Renal cortex interstitium (tissue), 11 donors: ENCODE results near the gene CEP95. TPM values are rescaled to one million over a fixed set of nuclear protein-coding genes. Genes with fewer than 3 reads are reported as not detected.
A peak's percentile ranks its signal among the peaks of the same experiment; 100 is the strongest.
"Not testable (repeated sequence)": the region's sequence is repeated elsewhere in the genome, so short reads cannot be mapped to it uniquely, and the experiment has no call there.

Experiments used
- DNase-seq, 11 donors: peaks; one replicate each; pipeline ENCODE4 v3.0.0-alpha.2; 2013; ENCODE audit warnings: low read depth in 9 of 11, low spot score in 4 of 11; ENCODE audit errors: extremely low read depth in 1 of 11
- polyA plus RNA-seq, 3 donors: library from polyadenylated mRNA; unstranded; fragments of 120-200 nt; gene quantifications; one replicate each; pipeline ENCODE4 v1.2.1, GENCODE V29; 2013; ENCODE audit not compliant: insufficient read length in 3 of 3

Gene CEP95
- polyA plus RNA-seq, 3 donors = 91.7 to 181 (median 109) TPM

DNA sequence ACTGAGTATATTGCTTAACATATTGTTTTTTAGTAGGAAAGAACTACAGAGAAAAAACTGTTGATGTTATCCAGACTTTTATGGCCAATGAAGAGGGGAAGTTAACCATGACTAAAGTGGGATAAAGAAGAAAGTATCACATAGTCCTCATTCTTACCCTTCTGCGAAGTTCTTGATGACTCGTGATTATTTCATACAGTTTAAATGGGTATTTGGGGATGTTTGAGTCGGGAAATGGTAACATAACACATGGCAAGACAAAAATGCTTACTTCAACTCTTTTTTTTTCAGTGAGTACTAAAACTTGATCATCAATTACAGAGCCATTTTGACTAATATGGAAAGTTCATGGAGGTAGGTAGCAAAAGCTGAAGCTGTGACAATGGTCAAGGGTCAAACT lies 14.8 kb upstream of the CEP95 start:
- DNase-seq = no peak

DNA sequence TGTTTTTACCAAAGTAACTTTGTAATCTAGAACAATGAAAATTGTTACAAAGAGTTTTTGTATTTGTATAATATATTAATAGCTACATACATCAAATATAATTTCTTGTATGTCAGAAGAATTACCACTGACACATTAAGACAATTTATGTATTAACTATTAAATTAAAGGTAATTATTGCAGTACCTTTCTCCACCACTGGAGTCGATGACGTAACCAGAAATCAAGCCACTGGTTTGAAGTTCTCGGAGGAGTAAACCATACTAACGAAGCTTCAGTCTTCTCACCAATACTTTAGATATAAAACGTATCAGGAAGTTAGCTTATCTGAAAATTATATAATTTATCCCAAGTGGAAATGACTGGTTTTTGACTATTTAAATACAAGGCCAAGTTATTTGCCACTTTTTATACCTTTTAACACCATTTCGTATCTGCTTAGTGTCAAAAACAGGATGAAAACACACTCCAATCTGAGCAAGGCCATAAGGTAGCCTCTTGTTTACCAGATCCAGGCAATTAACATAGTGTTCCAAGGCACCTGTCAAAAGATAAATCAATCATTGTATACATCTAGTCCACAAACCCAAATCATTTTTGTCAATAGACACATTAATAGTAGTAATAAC lies 14.2 kb upstream of the CEP95 start:
- no peak for DNase-seq

DNA sequence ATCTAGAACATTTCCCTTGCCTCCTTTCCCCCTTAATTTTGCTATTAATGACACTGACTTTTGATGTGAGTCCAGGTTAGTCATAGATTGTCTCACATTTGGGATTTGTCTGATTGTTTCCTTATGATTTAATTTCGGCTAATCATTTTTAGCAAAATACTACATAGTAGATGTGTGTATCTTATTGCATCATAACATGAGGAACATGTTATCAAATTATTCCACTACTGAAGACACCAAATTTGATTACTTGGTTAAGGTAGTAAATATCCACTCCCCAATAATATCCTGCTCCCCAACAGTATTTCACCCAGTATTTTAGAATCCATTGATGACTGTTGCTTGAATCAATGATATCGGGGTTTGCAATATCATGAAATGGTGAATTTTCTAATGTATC lies 12.7 kb upstream of the CEP95 start:
- no peak for DNase-seq

DNA sequence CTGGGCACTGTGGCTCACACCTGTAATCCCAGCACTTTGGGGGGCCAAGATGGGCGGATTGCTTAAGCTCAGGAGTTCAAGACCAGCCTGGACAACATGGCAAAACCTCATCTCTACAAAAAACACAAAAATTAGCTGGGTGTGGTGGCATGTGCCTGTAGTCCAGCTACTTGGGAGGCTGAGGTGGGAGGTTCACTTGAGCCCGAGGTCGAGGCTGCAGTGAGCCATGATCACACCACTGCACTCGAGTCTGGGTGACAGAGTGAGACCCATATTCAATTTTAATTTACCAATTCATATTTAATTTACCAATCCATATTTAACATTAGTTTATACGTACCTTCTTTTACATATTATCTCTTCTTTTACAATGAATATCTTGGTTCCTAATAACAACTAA lies 11.5 kb upstream of the CEP95 start:
- not testable (repeated sequence) for DNase-seq

DNA sequence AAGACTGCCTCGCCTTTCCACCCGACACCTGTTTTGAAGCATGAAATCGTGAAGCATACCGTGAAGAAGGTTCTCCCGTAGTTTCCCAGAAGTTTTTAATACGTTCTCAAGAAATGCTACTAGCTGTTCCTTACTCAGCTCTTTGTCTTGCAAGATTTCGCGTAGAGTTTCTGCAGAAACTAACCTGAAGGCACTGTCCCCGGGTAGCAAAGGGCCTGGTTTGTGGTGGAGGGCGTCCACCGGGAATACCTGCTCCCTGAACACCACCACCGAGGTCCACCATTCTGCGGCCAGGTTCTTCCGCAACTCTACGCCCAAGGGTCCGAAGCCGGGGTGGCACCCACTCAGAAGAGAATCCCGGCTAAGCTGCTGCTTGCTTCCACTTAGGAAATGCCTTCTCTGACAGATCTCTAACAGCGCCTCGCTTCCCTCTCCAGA lies 10.4 kb upstream of the CEP95 start:
- peak in 1 of 11 donors; percentile 13 for DNase-seq

DNA sequence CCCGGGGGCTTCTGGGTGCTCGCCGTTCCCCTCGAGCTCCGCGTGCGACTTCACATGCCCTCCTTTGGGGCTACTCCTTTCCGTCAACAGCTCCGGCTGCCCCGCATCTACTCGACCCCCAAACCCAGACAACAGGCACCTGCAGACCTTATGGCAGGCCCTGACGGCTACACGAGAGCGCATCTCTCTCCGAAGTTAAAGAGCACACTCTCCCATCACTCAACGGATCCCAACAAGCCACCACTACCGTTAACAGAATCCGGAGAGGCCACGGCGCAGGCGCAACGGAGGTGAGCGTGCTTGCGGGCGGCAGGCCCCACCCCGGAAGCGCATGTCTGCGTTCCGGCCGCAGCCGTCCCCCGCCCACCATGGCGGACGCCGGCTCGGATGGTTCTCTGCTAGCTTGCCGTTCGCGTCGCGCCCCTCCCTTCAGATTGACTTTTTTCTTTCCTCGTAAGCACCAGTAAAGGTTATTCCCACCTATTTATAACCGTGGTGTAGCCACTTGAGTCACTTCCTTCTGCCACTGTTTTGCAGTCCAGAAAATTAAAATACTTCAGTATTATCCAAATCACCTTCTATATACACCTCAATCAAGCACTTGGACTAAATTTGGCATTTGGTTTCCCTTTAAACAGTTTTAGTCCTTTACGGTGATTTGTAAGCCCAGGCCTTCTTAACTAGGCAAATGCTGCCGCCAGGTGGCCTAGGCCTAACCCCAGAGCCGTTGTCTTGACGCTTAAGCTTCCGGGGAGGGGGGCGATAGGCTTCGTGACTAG lies 9.8 kb upstream of the CEP95 start, which contains the start of gene POLG2:
TSS of gene POLG2 (minus strand) at position 269 of the 779 bp plus-strand sequence. CDS start at position 183, 86 bp downstream.
- peak; percentile 73 to 90 (median 85) for DNase-seq

DNA sequence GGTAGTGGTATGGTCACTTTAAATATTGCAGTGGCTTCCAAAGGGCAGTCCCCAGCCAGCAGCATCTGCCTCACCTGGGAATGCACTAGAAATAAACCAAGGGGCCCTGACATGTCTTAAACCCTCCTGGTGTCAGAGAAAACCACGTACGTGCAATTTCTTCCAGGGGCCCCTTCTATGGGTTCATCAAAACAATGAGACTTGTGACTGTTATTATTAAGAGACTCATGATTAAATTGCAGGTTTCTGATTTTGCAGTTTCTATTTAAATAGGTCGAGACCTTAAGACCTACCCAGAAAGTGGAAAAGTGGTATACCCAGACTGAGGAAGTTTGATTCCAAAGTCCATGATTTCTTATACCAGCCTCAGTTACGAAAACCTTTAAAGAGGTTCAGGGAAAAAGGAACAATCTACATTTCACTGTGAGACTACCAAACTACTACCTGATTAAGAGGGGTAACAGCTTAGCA lies 9.2 kb upstream of the CEP95 start:
- no peak for DNase-seq

DNA sequence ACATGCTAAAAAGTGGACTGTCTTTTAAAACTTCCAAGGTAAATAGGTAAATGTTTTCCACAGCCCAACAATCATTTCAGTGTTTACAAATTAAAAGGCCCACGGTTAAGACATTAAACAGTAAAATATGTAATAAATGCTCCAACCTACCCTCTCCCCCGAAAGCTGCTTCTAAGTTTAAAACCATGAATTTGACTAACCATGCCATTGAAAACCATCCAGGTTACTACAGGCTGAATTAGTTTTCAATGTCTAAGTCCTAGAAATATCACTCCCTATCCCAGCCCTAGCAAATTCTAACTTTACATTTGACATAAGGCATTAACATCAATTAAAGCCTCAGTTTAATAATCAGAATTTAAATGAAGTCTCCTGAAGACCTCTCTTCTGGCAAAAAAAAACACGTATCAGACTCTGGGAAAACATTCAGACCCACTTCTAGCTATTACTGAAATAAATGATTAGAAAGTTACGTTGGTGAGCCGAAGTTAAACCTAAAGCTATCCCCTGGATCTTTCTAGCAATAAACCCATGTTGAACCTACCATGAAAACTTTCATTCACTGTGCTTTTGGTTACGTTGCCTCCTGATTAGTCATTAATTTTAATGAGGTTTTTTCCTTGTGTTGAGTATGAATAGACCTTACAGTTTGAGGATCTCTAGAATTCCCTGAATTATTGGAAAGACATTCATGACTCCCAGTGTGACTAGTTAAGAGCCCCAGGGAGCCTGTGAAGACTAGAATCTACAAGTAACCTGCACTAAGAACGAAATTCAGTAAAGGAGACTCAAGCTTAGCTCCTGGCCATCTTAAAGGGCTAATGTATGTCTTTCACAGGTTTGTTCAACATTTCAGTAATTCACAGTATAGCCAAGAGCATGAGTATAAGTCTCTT lies 8.2 kb upstream of the CEP95 start:
- no peak for DNase-seq

DNA sequence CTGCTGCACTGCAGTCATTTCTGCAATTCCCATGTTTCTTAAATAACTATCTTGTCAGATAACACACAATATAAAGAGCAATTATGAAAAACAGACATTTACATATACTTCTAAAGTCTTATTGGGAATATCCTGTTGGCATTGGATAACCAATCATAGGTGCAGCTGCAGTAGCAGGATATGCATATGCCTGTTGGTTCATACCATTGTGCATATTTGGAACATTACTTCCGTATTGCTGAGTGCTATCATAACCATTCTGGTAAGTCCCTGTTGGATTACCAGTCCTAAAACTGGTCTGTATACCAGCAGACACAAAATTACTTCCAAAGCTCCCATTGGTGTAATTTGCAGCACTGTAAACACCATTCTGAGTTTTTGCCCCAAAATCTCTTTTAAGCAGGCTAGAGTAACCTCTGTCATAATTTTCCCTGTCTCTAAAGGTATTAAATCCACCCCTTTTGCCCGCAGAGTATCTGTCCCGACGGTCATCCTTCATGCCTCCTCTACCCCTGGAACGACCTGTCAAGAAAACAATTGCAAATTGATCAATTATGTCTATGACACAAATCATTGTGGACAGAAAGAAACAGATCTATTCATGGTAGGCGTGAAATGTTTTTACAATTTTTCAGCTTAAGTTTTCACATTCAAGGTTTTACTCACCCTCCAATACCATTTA lies 6.8 kb upstream of the CEP95 start:
- DNase-seq = no peak

DNA sequence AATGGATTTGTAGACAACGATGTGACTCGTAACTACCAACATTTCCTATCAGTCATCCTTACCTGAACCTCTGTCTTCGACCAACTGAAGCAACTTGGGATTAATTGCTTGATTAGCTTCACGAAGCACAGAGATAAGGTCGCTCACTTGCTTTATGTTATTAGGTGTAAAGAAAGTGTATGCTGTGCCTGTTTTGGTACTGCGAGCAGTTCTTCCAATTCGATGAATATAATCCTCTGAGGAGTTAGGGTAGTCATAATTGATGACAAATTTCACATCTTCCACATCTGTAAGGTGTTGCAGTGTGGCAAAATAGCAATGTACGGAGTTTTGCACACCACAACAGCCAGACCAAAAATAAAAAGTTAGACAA lies 6.3 kb upstream of the CEP95 start:
- no peak for DNase-seq

DNA sequence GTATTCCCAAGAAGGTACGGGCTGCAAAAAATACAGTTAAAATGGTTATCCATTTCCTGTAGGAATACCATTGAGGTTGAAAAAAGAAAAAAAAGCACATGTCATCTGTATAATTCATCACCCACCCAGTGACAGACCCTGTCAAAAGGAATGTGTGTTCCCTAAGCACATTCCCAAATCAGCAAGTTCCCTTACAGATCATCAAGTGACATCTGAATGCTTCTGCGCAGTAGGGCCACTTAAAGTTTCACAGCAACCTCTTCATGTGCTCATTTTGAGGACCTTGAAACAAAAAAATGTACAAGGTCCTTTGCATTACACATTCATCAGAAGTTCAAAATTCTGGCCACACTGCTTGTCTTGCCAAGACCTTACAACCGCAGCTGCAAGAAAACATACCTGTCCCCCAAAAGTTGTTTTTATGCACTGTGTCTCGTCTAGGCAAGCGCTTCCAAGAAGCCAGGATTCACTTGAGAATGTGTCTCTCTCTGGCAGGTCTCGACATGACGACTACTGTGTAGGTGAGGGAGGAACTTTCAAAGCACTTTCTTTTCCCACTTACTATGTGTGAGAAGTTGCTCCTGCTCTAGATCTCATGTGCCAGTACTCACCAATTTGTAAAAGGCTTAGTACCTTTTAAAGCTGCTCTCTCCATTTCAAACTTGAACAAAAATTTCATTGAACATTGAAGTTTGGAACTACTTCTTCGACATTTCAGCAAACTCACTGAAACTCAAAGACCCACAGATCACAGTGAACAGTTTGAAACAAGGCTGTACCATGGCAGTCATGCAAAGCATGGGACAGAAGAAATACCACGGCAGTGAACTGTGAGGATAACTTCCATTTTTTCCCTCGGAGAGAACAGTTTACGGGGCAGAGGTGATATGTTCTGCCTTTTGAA lies 5.7 kb upstream of the CEP95 start:
- no peak for DNase-seq

DNA sequence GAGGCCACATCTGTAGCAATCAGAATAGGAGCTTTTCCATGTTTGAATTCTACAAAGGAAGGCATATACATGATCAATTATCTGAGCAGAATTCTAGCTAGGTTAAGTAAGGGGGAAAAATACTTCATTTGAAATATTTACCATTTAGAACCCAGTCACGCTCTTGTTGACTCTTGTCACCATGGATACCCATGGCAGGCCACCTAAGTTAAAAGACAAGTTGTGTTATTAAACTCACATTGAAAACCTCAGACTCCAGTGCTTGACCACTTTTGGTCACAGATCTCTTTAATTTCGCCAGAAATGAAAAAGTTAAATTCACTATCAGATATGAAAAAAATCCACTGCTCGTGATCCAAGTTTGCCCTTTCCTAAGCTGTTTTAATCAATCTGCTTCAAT lies 4.8 kb upstream of the CEP95 start:
- no peak for DNase-seq

DNA sequence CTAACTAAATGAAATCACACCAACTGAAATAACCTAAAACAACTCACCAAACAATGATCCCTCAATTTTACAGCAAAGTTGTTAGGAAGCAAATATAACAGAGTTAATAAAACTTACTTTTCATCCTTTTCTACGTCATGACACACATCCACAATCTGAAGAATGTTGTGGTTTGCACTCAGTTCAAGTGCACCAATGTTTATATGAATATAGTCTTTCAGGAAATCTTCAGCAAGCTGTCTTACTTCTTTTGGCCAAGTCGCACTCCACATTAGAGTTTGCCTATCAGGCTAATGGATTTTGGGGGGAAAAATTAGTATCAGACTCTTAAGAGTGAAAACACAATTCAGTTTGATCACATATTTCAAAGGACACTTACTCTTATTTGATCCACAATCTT lies 4.0 kb upstream of the CEP95 start:
- no peak for DNase-seq

DNA sequence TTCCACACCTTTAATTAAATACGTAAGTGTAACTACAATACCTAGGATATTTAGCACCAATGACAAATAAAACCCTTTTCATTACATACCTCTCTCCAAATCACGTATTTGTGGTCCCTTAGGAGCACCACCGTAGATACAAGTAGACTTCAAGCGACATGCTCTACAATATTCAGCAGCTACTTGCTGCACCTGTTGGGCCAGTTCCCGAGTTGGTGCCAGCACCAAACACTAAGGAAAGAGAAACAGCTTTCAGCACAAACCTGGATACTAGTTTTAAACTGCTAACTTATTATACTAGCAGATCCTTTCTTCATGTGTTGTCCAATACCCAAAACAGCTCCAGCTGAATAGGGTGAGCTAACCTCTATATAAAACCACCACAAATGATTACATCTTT lies 3.4 kb upstream of the CEP95 start:
- DNase-seq = no peak

DNA sequence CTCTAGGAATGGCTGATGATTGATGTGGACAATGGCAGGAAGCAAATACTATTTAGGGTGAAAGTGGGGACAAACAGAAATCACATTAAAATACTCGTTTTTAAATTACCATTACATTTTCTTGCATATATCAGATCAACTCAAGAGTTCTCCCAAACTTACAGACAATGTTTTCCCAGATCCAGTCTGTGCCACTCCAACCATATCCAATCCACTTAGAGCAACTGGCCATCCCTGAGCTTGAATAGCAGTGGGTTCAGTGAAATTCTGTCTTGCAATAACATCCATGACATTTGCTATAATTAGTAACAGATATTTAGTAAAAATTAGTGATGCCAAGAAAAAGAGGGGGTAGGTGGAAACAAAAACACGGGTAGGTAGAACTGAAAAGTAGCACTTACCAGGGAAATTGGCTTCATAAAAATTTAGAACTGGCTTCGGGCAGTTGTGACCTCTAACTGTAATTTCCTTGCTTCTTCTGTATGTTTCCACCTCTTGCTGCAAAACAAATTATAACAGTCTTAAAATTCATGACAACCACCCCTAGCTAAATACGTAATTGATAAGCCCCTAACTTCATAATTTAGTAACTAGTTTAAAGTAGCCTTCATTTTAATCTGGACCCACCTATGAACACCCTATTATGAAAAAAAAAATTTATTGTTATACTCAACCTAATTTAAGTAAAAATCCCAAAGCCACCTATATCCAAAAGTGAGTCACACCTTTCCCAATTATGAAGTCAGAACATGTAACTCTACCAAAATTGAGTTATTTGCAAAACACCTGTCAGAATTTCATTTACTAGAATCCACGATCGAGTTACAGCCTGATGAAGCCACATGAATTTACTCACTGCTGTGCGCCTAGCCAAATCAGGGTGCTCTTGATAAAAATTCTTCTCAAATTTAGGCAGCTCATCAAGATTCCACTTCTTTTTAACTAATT lies 2.7 kb upstream of the CEP95 start:
- DNase-seq = no peak

DNA sequence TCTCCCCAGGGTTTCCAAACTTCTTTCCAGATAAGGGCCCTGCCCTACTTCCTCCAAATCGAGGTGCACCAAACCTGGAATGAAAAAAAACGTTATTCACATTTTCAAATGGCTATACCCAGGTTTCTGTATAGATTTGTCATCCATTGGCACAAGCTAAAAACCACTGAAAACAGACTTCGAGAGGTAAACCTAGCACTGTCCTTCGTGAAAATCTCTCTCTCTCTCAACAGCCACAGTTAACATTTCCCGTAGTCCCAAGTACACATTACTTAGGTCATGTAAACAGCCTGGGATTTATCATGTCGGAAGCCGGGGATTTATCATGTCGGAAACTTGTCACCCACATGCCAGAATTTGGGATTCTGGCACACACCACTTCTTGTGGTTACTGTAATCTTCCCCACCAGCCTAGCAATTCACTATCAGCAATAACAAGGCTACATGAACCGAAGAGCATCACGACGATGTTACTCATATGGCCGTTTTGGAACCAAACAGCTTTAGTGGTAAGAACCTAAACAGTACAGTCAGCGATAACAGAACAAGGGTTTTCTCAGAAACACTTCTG lies 1.9 kb upstream of the CEP95 start:
- peak in 5 of 11 donors; percentile 28 to 58 (median 32) for DNase-seq
